ENCODE data around the gene OR10X1.

The OR10X1 gene

DNA sequence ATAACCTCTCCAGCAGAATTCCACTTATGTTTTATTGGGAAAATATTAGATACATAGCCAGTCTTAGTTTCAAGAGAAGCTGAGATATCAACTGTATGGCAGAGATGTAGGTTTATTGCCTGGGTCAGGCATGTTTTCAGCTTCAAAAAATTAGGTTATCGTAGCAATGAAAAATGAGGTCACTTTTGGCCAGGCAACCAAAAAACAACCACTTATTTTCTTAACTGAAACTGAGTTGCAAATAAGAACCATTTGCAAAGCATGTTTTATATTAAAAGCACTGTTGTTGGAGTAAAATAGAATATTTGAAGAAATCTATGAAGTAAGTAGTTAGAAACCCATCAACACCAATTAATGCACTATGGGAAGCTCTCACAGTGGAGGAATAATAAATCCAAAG lies 20.0 kb downstream of the OR10X1 start:
- no peaks in the 10 kb centered on the region for H4K20me1 ChIP-seq (ENCODE audit: control insufficient read depth, insufficient read depth, low read depth, low read length)
- no peaks in the 10 kb centered on the region for H3K27me3 ChIP-seq (ENCODE audit: control insufficient read depth, low read length)
- H3F3A ChIP-seq (ENCODE audit: control insufficient read depth, insufficient read depth) = no peaks in the 10 kb centered on the region
- no peaks in the 10 kb centered on the region for H3K9me3 ChIP-seq (ENCODE audit: control insufficient read depth, insufficient read depth, low read length)
- H3K9me2 ChIP-seq (replicated peaks; ENCODE audit: control insufficient read depth, low read length) = no peaks in the 10 kb centered on the region
- TF ChIP-seq, protein P1, sequence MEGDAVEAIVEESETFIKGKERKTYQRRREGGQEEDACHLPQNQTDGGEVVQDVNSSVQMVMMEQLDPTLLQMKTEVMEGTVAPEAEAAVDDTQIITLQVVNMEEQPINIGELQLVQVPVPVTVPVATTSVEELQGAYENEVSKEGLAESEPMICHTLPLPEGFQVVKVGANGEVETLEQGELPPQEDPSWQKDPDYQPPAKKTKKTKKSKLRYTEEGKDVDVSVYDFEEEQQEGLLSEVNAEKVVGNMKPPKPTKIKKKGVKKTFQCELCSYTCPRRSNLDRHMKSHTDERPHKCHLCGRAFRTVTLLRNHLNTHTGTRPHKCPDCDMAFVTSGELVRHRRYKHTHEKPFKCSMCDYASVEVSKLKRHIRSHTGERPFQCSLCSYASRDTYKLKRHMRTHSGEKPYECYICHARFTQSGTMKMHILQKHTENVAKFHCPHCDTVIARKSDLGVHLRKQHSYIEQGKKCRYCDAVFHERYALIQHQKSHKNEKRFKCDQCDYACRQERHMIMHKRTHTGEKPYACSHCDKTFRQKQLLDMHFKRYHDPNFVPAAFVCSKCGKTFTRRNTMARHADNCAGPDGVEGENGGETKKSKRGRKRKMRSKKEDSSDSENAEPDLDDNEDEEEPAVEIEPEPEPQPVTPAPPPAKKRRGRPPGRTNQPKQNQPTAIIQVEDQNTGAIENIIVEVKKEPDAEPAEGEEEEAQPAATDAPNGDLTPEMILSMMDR (IDR thresholded peaks at IDR 0.05; ENCODE audit: low read depth, low read length, poor library complexity, severe bottlenecking) = no peak
- no peak for TF ChIP-seq EZH2phosphoT487 (IDR thresholded peaks at IDR 0.05; ENCODE audit: borderline replicate concordance, low read length)
- H3K4me1 ChIP-seq (ENCODE audit: control insufficient read depth, low read length) = peaks cover 11% of the 10 kb centered on the region
- no peaks in the 10 kb centered on the region for H3K79me2 ChIP-seq (ENCODE audit: control insufficient read depth, low read length)
- H3K4me3 ChIP-seq (ENCODE audit: low read length) = no peak overlapping the region
- H3K36me3 ChIP-seq (ENCODE audit: control insufficient read depth, low read length) = no peaks in the 10 kb centered on the region
- H3K27ac ChIP-seq (ENCODE audit: low read depth, low read length) = no peak overlapping the region
- no peak overlapping the region for H3K4me2 ChIP-seq (ENCODE audit: low read length)

DNA sequence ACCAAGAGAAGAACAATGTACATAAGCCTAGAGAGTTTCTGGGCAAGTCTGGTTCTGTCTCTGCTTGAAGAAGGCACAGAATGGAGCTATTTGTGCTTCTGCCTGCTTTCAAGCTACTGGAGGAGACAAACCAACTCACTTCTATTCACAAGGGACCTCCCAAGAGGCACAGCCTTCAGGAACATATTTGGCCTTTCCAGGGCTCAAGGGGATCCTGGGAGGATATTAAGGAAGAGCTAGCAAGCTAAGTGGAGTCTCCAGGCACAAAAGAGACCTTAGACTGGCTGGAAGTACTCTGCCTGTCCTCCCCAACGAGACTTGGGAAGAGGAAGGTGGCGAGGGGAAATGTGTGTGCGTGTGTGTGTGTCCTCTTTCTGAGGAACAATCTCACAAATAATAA lies 25.3 kb downstream of the OR10X1 start, which contains the start of gene OR6Y1:
Gene OR6Y1 (minus strand): TSS at position 54 of the 400 bp plus-strand sequence. CDS start 6,300 bp downstream, outside the sequence.
- Histone ChIP-seq H3K4me2 (ENCODE audit: low read length) (no peak within 1 kb of the TSS), H4K20me1 (ENCODE audit: control insufficient read depth, insufficient read depth, low read depth, low read length) (no peaks in the 10 kb centered on the region), H3K36me3 (ENCODE audit: control insufficient read depth, low read length) (no peaks in the 10 kb centered on the region), H3K27me3 (ENCODE audit: control insufficient read depth, low read length) (0 out of 2 replicates have a peak, but pooled peaks cover 3% of the 10 kb centered on the region), H3K9me3 (ENCODE audit: control insufficient read depth, insufficient read depth, low read length) (no peaks in the 10 kb centered on the region), H3K27ac (ENCODE audit: low read depth, low read length) (no peak within 1 kb of the TSS), H3K9me2 (replicated peaks; ENCODE audit: control insufficient read depth, low read length) (no peaks in the 10 kb centered on the region), H3K4me1 (ENCODE audit: control insufficient read depth, low read length) (no peaks in the 10 kb centered on the region), H3K79me2 (ENCODE audit: control insufficient read depth, low read length) (no peaks in the 10 kb centered on the region), H3K4me3 (ENCODE audit: low read length) (no peak within 1 kb of the TSS), H3F3A (ENCODE audit: control insufficient read depth, insufficient read depth) (no peaks in the 10 kb centered on the region)
- TF ChIP-seq, protein P1 (IDR thresholded peaks at IDR 0.05; ENCODE audit: low read depth, low read length, poor library complexity, severe bottlenecking) = no peak
- TF ChIP-seq EZH2phosphoT487 (IDR thresholded peaks at IDR 0.05; ENCODE audit: borderline replicate concordance, low read length) = no peak

GRCh38 chr1:158552296-158552695 lies 27.4 kb downstream of the OR10X1 start:
- Histone ChIP-seq H3K4me1 (ENCODE audit: control insufficient read depth, low read length) (no peaks in the 10 kb centered on the region), H3K79me2 (ENCODE audit: control insufficient read depth, low read length) (no peaks in the 10 kb centered on the region), H3K9me2 (replicated peaks; ENCODE audit: control insufficient read depth, low read length) (no peaks in the 10 kb centered on the region), H3K9me3 (ENCODE audit: control insufficient read depth, insufficient read depth, low read length) (no peaks in the 10 kb centered on the region), H3K4me3 (ENCODE audit: low read length) (no peak overlapping the region), H3K27me3 (ENCODE audit: control insufficient read depth, low read length) (0 out of 2 replicates have a peak, but pooled peaks cover 3% of the 10 kb centered on the region), H3K4me2 (ENCODE audit: low read length) (no peak overlapping the region), H3K27ac (ENCODE audit: low read depth, low read length) (no peak overlapping the region), H3F3A (ENCODE audit: control insufficient read depth, insufficient read depth) (no peaks in the 10 kb centered on the region), H3K36me3 (ENCODE audit: control insufficient read depth, low read length) (no peaks in the 10 kb centered on the region), H4K20me1 (ENCODE audit: control insufficient read depth, insufficient read depth, low read depth, low read length) (no peaks in the 10 kb centered on the region)
- TF ChIP-seq, protein P1 (IDR thresholded peaks at IDR 0.05; ENCODE audit: low read depth, low read length, poor library complexity, severe bottlenecking) = no peak
- no peak for TF ChIP-seq EZH2phosphoT487 (IDR thresholded peaks at IDR 0.05; ENCODE audit: borderline replicate concordance, low read length)
